GM23338 (cell line): ENCODE measurements around the gene ATF6. TPM values are rescaled to one million over a fixed set of nuclear protein-coding genes. Genes with fewer than 3 reads are reported as not detected.

Experiments used
- ATAC-seq: fragments of 200-7000 bp; cut with Tn5 transposase; 3 replicates; pipeline ENCODE4 v1.9.1; 2020
- DNase-seq: peaks from one replicate; pipeline ENCODE4 v3.0.0-alpha.2; 2015; ENCODE audit warnings: low spot score
- H2AFZ ChIP-seq: fragments of 200-600 bp; sonication (generic); 2 replicates; pipeline ENCODE4 v1.8.0; 2016; ENCODE audit warnings: antibody characterized with exemption, mild to moderate bottlenecking, moderate library complexity
- H3F3A ChIP-seq: fragments of 200-600 bp; sonication (generic); replicated peaks from 2 replicates; pipeline ENCODE4 v1.8.0; 2017; ENCODE audit warnings: antibody characterized with exemption, mixed run types, low read depth
- H3K27ac ChIP-seq: fragments of 200-600 bp; sonication (generic); 2 replicates; pipeline ENCODE4 v1.6.1; 2016; ENCODE audit warnings: low read depth
- H3K27me3 ChIP-seq: fragments of 200-600 bp; sonication (generic); 2 replicates; pipeline ENCODE4 v1.8.0; 2016; ENCODE audit warnings: mild to moderate bottlenecking, mixed run types, moderate library complexity; ENCODE audit not compliant: insufficient read depth
- H3K36me3 ChIP-seq: fragments of 200-600 bp; sonication (generic); 2 replicates; pipeline ENCODE4 v1.8.0; 2016; ENCODE audit warnings: mild to moderate bottlenecking; ENCODE audit not compliant: insufficient read depth
- H3K4me1 ChIP-seq: fragments of 200-600 bp; sonication (generic); 2 replicates; pipeline ENCODE4 v1.8.0; 2016; ENCODE audit warnings: mild to moderate bottlenecking, moderate library complexity; ENCODE audit not compliant: insufficient read depth
- H3K4me2 ChIP-seq: fragments of 200-600 bp; sonication (generic); 2 replicates; pipeline ENCODE4 v1.7.1; 2017; ENCODE audit warnings: mixed run types
- H3K4me3 ChIP-seq: fragments of 200-600 bp; sonication (generic); 2 replicates; pipeline ENCODE4 v1.6.1; 2016; ENCODE audit warnings: mixed run types
- H3K79me2 ChIP-seq: fragments of 200-600 bp; sonication (generic); replicated peaks from 2 replicates; pipeline ENCODE4 v1.8.0; 2017; ENCODE audit warnings: mild to moderate bottlenecking; ENCODE audit not compliant: insufficient read depth
- H3K9me2 ChIP-seq: fragments of 200-600 bp; sonication (generic); 2 replicates; pipeline ENCODE4 v1.8.0; 2017; ENCODE audit not compliant: insufficient read depth
- H4K20me1 ChIP-seq: fragments of 200-600 bp; sonication (generic); replicated peaks from 2 replicates; pipeline ENCODE4 v1.8.0; 2017; ENCODE audit warnings: mild to moderate bottlenecking; ENCODE audit not compliant: insufficient read depth
- H3K27ac Mint-ChIP-seq: 2 replicates; pipeline ENCODE4 v1.8.0; 2020; ENCODE audit warnings: inconsistent platforms, mild to moderate bottlenecking, moderate library complexity, mixed read lengths
- H3K27me3 Mint-ChIP-seq: 3 replicates; pipeline ENCODE4 v1.8.0; 2022; ENCODE audit warnings: low read depth, mild to moderate bottlenecking, moderate library complexity, mixed read lengths, inconsistent platforms; ENCODE audit not compliant: insufficient read depth, poor library complexity
- H3K36me3 Mint-ChIP-seq: 3 replicates; pipeline ENCODE4 v1.8.0; 2021; ENCODE audit warnings: low read depth, mild to moderate bottlenecking, inconsistent platforms, moderate library complexity, mixed read lengths
- H3K4me1 Mint-ChIP-seq: 3 replicates; pipeline ENCODE4 v1.8.0; 2020; ENCODE audit warnings: mild to moderate bottlenecking, inconsistent platforms, mixed read lengths
- H3K4me3 Mint-ChIP-seq: 3 replicates; pipeline ENCODE4 v1.8.0; 2021; ENCODE audit warnings: moderate library complexity, mild to moderate bottlenecking, inconsistent platforms, mixed read lengths
- H3K9me3 Mint-ChIP-seq: 3 replicates; pipeline ENCODE4 v1.8.0; 2020; ENCODE audit warnings: moderate library complexity, mild to moderate bottlenecking, inconsistent platforms, mixed read lengths
- CREB1 ChIP-seq: fragments of 250-450 bp; sonication (Bioruptor Pico); IDR thresholded peaks from 2 replicates; pipeline ENCODE4 v1.5.0; 2020; ENCODE audit warnings: low read depth, mild to moderate bottlenecking, moderate library complexity
- CTCF ChIP-seq, 2 experiments: fragments of 200-600 bp in 1 of 2; sonication (generic) in 1 of 2; conservative IDR thresholded peaks; 2 replicates each; pipeline versions ENCODE4 v1.5.1 to v1.6.1; 2016 to 2017; ENCODE audit warnings: antibody characterized with exemption in 2 of 2, low read depth in 2 of 2, mild to moderate bottlenecking in 2 of 2, moderate library complexity in 1 of 2
- ETS1 ChIP-seq: IDR thresholded peaks from 2 replicates; pipeline ENCODE4 v1.6.1; 2016; ENCODE audit warnings: antibody characterized with exemption
- EZH2 ChIP-seq: fragments of 200-600 bp; sonication (generic); IDR thresholded peaks from one replicate; pipeline ENCODE4 v1.8.0; 2017; ENCODE audit warnings: antibody characterized with exemption, mild to moderate bottlenecking, low read depth; ENCODE audit not compliant: unreplicated experiment
- EZH2phosphoT487 ChIP-seq: fragments of 200-600 bp; sonication (generic); IDR thresholded peaks from one replicate; pipeline ENCODE4 v1.8.1; 2018; ENCODE audit warnings: antibody characterized with exemption; ENCODE audit not compliant: unreplicated experiment
- JUNB ChIP-seq: IDR thresholded peaks from one replicate; pipeline ENCODE4 v1.6.1; 2016; ENCODE audit warnings: antibody characterized with exemption; ENCODE audit not compliant: unreplicated experiment
- POLR2AphosphoS5 ChIP-seq: IDR thresholded peaks from 2 replicates; pipeline ENCODE4 v1.6.1; 2016; ENCODE audit warnings: antibody characterized with exemption, low read depth
- REST ChIP-seq: IDR thresholded peaks from one replicate; pipeline ENCODE4 v1.6.1; 2018; ENCODE audit warnings: antibody characterized with exemption; ENCODE audit not compliant: unreplicated experiment
- STAT1 ChIP-seq: IDR thresholded peaks from one replicate; pipeline ENCODE4 v1.6.1; 2016; ENCODE audit warnings: antibody characterized with exemption; ENCODE audit not compliant: unreplicated experiment
- ZNF114 ChIP-seq: fragments of 250-450 bp; sonication (Bioruptor Pico); IDR thresholded peaks from 2 replicates; pipeline ENCODE4 v1.5.0; 2020; ENCODE audit warnings: mild to moderate bottlenecking, moderate library complexity
- polyA plus RNA-seq: library from polyadenylated mRNA; unstranded; fragments of >200 nt; fragmentation: Nextera tagmentation; extraction: Ambion mirVana; gene quantifications from 2 replicates; pipeline ENCODE4 v1.2.1, GENCODE V29; 2016
- total RNA-seq: library from RNA; depleted of rRNA; stranded (reverse); fragments of >200 nt; shearing (Covaris generic); gene quantifications from 2 replicates; pipeline ENCODE4 v1.2.3, GENCODE V29; 2014

ATF6 gene
- total and polyA plus RNA-seq, 2 experiments from 2014 or later: 5.0 to 13.5 TPM

GRCh38 chr1:161726473-161727255, 39.5 kb upstream of the ATF6 start:
- Histone ChIP-seq H3K4me3 (peak overlapping the region; percentile 93), H3K27me3 (peaks cover 57% of the 10 kb centered on the region), H2AFZ (peak overlapping the region; percentile 98), H3K79me2 (no peaks in the 10 kb centered on the region), H3K27ac (0 out of 2 replicates have a peak overlapping the region, but pooled peaks have one; percentile 63), H3K9me2 (0 out of 2 replicates have a peak, but pooled peaks cover 2% of the 10 kb centered on the region), H3F3A (no peaks in the 10 kb centered on the region), H3K4me2 (peak overlapping the region; percentile 97), H3K4me1 (peaks cover 19% of the 10 kb centered on the region), H3K36me3 (no peaks in the 10 kb centered on the region), H4K20me1 (no peaks in the 10 kb centered on the region)
- ATAC-seq: peak; percentile 77
- Mint-ChIP-seq H3K4me1 (peaks cover 29% of the 10 kb centered on the region), H3K9me3 (no peaks in the 10 kb centered on the region; the same call in 2 of the 3 replicates), H3K36me3 (no peaks in the 10 kb centered on the region), H3K27ac (no peak overlapping the region), H3K4me3 (peak overlapping the region; percentile 85), H3K27me3 (peaks cover 45% of the 10 kb centered on the region)
- DNase-seq: peak; percentile 90
- peak; percentile 35 for TF ChIP-seq EZH2
- TF ChIP-seq POLR2AphosphoS5: peak; percentile 87
- 0 out of 2 replicates have a peak, but pooled peaks have one; percentile 43 for TF ChIP-seq ETS1
- TF ChIP-seq EZH2phosphoT487: no peak
- no peak for TF ChIP-seq REST

GRCh38 chr1:161727256-161727924, 38.7 kb upstream of the ATF6 start:
- Histone ChIP-seq H2AFZ (peak overlapping the region; percentile 94), H3K4me3 (peak overlapping the region; percentile 93), H4K20me1 (no peaks in the 10 kb centered on the region), H3K36me3 (no peaks in the 10 kb centered on the region), H3F3A (no peaks in the 10 kb centered on the region), H3K9me2 (0 out of 2 replicates have a peak, but pooled peaks cover 2% of the 10 kb centered on the region), H3K4me2 (peak overlapping the region; percentile 89), H3K27me3 (peaks cover 55% of the 10 kb centered on the region), H3K27ac (0 out of 2 replicates have a peak overlapping the region, but pooled peaks have one; percentile 63), H3K4me1 (peaks cover 22% of the 10 kb centered on the region), H3K79me2 (no peaks in the 10 kb centered on the region)
- Mint-ChIP-seq H3K4me1 (peaks cover 31% of the 10 kb centered on the region), H3K4me3 (peak overlapping the region; percentile 85), H3K36me3 (no peaks in the 10 kb centered on the region), H3K9me3 (no peaks in the 10 kb centered on the region; the same call in 2 of the 3 replicates), H3K27ac (peak overlapping the region; percentile 79), H3K27me3 (peaks cover 42% of the 10 kb centered on the region)
- DNase-seq (peak; percentile 41), ATAC-seq (peak; percentile 17)
- TF ChIP-seq CTCF (conservative IDR thresholded peaks at IDR 0.05; ENCODE audit: low read depth in 2 of 2) (no peak), ETS1 (no peak), JUNB (no peak), STAT1 (no peak), ZNF114 (CRISPR knock-in tag) (no peak), EZH2phosphoT487 (no peak), POLR2AphosphoS5 (no peak), EZH2 (no peak), CREB1 (CRISPR knock-in tag) (no peak)
